Endothelial cell of umbilical vein (primary cell): ENCODE results near the gene EBPL. TPM values are rescaled to one million over a fixed set of nuclear protein-coding genes. Genes with fewer than 3 reads are reported as not detected.
A peak's percentile ranks its signal among the peaks of the same experiment; 100 is the strongest.

Experiments used
- BruUV-seq: library from RNA; stranded (reverse); fragments of 400-500 nt; replicated peaks from 2 replicates; lab custom pipeline; 2021; lab: Mats Ljungman, UMichigan
- CTCF ChIA-PET: fragments of 300-600, 350-600 bp; sonication (Branson Sonifier 250); formaldehyde crosslinking; loops from one replicate; lab custom pipeline; 2021; ENCODE audit warnings: antibody characterized with exemption, inconsistent platforms; lab: Charles Lee
- POLR2A ChIA-PET: fragments of 300-600, 350-600 bp; sonication (Branson Sonifier 250); formaldehyde crosslinking; loops from one replicate; lab custom pipeline; 2021; ENCODE audit warnings: antibody characterized with exemption, inconsistent platforms; lab: Charles Lee
- DNase-seq: peaks from one replicate; pipeline ENCODE4 v3.0.0-alpha.2; 2011; ENCODE audit warnings: low read depth, low spot score
- FAIRE-seq: peaks from 2 replicates; lab custom pipeline; 2011; peaks lifted over from hg19 to GRCh38; lab: Jason Lieb, UNC
- H2AFZ ChIP-seq: 2 replicates; pipeline ENCODE4 v1.6.0; 2012; ENCODE audit warnings: low read depth, low read length, control low read depth, inconsistent platforms
- H3K27ac ChIP-seq: 2 replicates; pipeline ENCODE4 v1.5.1; 2011; ENCODE audit warnings: low read depth, mild to moderate bottlenecking, control low read depth, low read length, moderate library complexity; ENCODE audit not compliant: insufficient read depth
- H3K27me3 ChIP-seq, 2 experiments: 2 replicates each; pipeline versions ENCODE4 v1.6.0 to v1.6.1; 2011; ENCODE audit warnings: low read length in 2 of 2, mixed read lengths in 1 of 2; ENCODE audit not compliant: control insufficient read depth in 2 of 2, insufficient read depth in 2 of 2
- H3K36me3 ChIP-seq, 2 experiments: 2 replicates in 1 of 2; 3 replicates in 1 of 2; pipeline ENCODE4 v1.5.1; 2011; ENCODE audit warnings: low read length in 2 of 2, mild to moderate bottlenecking in 1 of 2, moderate library complexity in 1 of 2; ENCODE audit not compliant: control insufficient read depth in 2 of 2, insufficient read depth in 2 of 2; ENCODE audit errors: extremely low read depth in 1 of 2
- H3K4me1 ChIP-seq: 3 replicates; pipeline ENCODE4 v1.5.1; 2011; ENCODE audit warnings: mild to moderate bottlenecking, low read length; ENCODE audit not compliant: control insufficient read depth, insufficient read depth; ENCODE audit errors: extremely low read depth
- H3K4me2 ChIP-seq: 2 replicates; pipeline ENCODE4 v1.6.1; 2011; ENCODE audit warnings: low read length, control low read depth, mixed read lengths; ENCODE audit not compliant: insufficient read depth
- H3K4me3 ChIP-seq, 3 experiments: fragments of 200-600 bp in 1 of 3; sonication (generic), shearing (Covaris generic) in 1 of 3; replicated peaks in 1 of 3; 2 replicates each; pipeline ENCODE4 v1.5.1; 2011 to 2016; ENCODE audit warnings: control low read depth in 3 of 3, low read length in 3 of 3, mild to moderate bottlenecking in 2 of 3, inconsistent platforms in 1 of 3, low read depth in 1 of 3, moderate library complexity in 1 of 3; ENCODE audit not compliant: insufficient read depth in 1 of 3
- H3K79me2 ChIP-seq: 2 replicates; pipeline ENCODE4 v1.6.0; 2012; ENCODE audit warnings: low read length, inconsistent platforms; ENCODE audit not compliant: control insufficient read depth, insufficient read depth
- H3K9ac ChIP-seq: replicated peaks from 2 replicates; pipeline ENCODE3; 2011; ENCODE audit warnings: low read length, control low read depth; ENCODE audit not compliant: insufficient read depth; ENCODE audit errors: extremely low read depth
- H3K9me1 ChIP-seq: replicated peaks from 3 replicates; pipeline ENCODE4 v1.6.0; 2011; ENCODE audit warnings: mild to moderate bottlenecking, low read length; ENCODE audit not compliant: control insufficient read depth, insufficient read depth; ENCODE audit errors: extremely low read depth
- H3K9me3 ChIP-seq: replicated peaks from 2 replicates; pipeline ENCODE4 v1.5.1; 2012; ENCODE audit warnings: low read length, inconsistent platforms; ENCODE audit not compliant: control insufficient read depth, insufficient read depth
- H4K20me1 ChIP-seq: replicated peaks from 2 replicates; pipeline ENCODE3; 2011; ENCODE audit warnings: mild to moderate bottlenecking, low read length; ENCODE audit not compliant: control insufficient read depth, insufficient read depth; ENCODE audit errors: extremely low read depth
- EZH2 ChIP-seq: IDR thresholded peaks from 2 replicates; pipeline ENCODE4 v1.6.1; 2012; ENCODE audit warnings: borderline replicate concordance, low read depth, mild to moderate bottlenecking, moderate library complexity, low read length, inconsistent platforms; ENCODE audit not compliant: severe bottlenecking
- FOS ChIP-seq: IDR thresholded peaks from 2 replicates; pipeline ENCODE4 v1.6.1; 2011; ENCODE audit warnings: mild to moderate bottlenecking, low read length, moderate library complexity, borderline replicate concordance; ENCODE audit not compliant: insufficient read depth
- GATA2 ChIP-seq: IDR thresholded peaks from 2 replicates; pipeline ENCODE4 v1.7.0; 2011; ENCODE audit warnings: low read depth, mild to moderate bottlenecking, moderate library complexity, mixed read lengths, low read length; ENCODE audit not compliant: insufficient read length, insufficient read depth
- JUN ChIP-seq: IDR thresholded peaks from 2 replicates; pipeline ENCODE4 v1.6.1; 2011; ENCODE audit warnings: borderline replicate concordance, low read depth; ENCODE audit not compliant: insufficient read length, insufficient read depth
- MYC ChIP-seq: IDR thresholded peaks from one replicate; pipeline ENCODE4 v1.6.1; 2011; ENCODE audit warnings: mild to moderate bottlenecking, low read depth, low read length
- POLR2A ChIP-seq: IDR thresholded peaks from 2 replicates; pipeline ENCODE4 v1.6.1; 2012; ENCODE audit warnings: low read depth, mild to moderate bottlenecking, control low read depth, low read length
- POLR2AphosphoS5 ChIP-seq: IDR thresholded peaks from 2 replicates; pipeline ENCODE4 v1.6.1; 2012; ENCODE audit warnings: low read depth, mild to moderate bottlenecking, control low read depth, low read length, moderate library complexity; ENCODE audit not compliant: insufficient read depth
- dilution Hi-C: fragments of 300-500 bp; cut with MboI; formaldehyde crosslinking; loops from one replicate; pipeline ENCODE4 v1.15.0; 2019; ENCODE audit warnings: low sequenced_read_pairs; ENCODE audit not compliant: extremely low pct_ligation_motif_present
- intact Hi-C: fragments of 100-400 bp; cut with micrococcal nuclease; formaldehyde crosslinking; loops from one replicate; pipeline ENCODE4 v1.10.0; 2022
- polyA plus RNA-seq, 4 experiments: library from polyadenylated mRNA; depleted of rRNA in 3 of 4; stranded (reverse) in 3 of 4; unstranded in 1 of 4; fragments of >200 nt; gene quantifications; 2 replicates each; pipeline versions ENCODE4 v1.2.1 to v1.2.3, GENCODE V29; 2011 to 2012; ENCODE audit warnings: missing spikeins in 1 of 4
- total RNA-seq: library from RNA; stranded (reverse); gene quantifications from 2 replicates; pipeline ENCODE4 v1.2.3, GENCODE V29; 2021
- TF ChIP-seq, protein P1 (sequence below), 2 donors: IDR thresholded peaks; 1 replicate in 1 of 2; 2 replicates in 1 of 2; pipeline ENCODE4 v1.5.1; 2011; ENCODE audit warnings: low read length in 2 of 2, mild to moderate bottlenecking in 2 of 2, moderate library complexity in 2 of 2, control low read depth in 1 of 2, inconsistent platforms in 1 of 2, low read depth in 1 of 2; ENCODE audit not compliant: insufficient read depth in 1 of 2; ENCODE audit errors: extremely low read depth in 1 of 2
- TF ChIP-seq, protein P2 (sequence below): IDR thresholded peaks from 2 replicates; pipeline ENCODE4 v1.6.1; 2011; ENCODE audit not compliant: insufficient read depth, insufficient read length

The EBPL gene
- total and polyA plus RNA-seq, 2 donors (not counting 3 experiments of a cell fraction or from before 2014, with no cell fraction given): 75.5 to 159 TPM

DNA sequence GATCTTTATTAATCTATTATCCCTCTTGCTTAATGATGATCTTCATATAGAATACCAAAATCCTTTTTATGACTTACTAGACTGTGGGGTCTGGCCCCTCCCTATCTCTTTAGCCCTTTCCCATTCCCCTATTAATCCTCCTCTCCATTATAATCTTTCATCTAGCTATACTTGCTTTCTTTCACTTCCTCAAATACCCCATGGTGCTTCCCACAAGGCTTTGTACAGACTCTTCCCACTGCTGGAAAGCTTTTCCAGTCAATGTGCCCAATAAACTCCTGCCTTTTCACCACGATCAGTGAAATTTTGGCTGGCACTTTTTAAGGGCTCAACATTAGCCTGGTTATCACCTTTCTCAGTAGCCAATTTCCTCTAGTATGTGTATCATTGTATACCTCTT, 3.2 kb upstream of the EBPL start:
- DNase-seq: no peak
- no peak for FAIRE-seq
- Histone ChIP-seq H3K27ac (no peak overlapping the region), H4K20me1 (no peaks in the 10 kb centered on the region), H3K4me3 (no peak overlapping the region), H3K27me3 (no peaks in the 10 kb centered on the region), H3K4me1 (peaks cover 18% of the 10 kb centered on the region), H3K4me2 (no peak overlapping the region), H3K79me2 (peaks cover 14% of the 10 kb centered on the region), H3K9ac (no peak overlapping the region), H2AFZ (no peak overlapping the region), H3K9me3 (no peaks in the 10 kb centered on the region), H3K36me3 (no peaks in the 10 kb centered on the region), H3K9me1 (no peaks in the 10 kb centered on the region)
- dilution Hi-C loops (no loop called here), intact Hi-C loops (no loop called here)
- ChIA-PET CTCF (no interaction called here), POLR2A (no interaction called here)
- no TSS peak for BruUV-seq
- TF ChIP-seq, protein P1, sequence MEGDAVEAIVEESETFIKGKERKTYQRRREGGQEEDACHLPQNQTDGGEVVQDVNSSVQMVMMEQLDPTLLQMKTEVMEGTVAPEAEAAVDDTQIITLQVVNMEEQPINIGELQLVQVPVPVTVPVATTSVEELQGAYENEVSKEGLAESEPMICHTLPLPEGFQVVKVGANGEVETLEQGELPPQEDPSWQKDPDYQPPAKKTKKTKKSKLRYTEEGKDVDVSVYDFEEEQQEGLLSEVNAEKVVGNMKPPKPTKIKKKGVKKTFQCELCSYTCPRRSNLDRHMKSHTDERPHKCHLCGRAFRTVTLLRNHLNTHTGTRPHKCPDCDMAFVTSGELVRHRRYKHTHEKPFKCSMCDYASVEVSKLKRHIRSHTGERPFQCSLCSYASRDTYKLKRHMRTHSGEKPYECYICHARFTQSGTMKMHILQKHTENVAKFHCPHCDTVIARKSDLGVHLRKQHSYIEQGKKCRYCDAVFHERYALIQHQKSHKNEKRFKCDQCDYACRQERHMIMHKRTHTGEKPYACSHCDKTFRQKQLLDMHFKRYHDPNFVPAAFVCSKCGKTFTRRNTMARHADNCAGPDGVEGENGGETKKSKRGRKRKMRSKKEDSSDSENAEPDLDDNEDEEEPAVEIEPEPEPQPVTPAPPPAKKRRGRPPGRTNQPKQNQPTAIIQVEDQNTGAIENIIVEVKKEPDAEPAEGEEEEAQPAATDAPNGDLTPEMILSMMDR (IDR thresholded peaks at IDR 0.05; ENCODE audit: extremely low read depth in 1 of 2, insufficient read depth in 1 of 2, low read depth in 1 of 2, low read length in 2 of 2): no peak
- TF ChIP-seq FOS: no peak

DNA sequence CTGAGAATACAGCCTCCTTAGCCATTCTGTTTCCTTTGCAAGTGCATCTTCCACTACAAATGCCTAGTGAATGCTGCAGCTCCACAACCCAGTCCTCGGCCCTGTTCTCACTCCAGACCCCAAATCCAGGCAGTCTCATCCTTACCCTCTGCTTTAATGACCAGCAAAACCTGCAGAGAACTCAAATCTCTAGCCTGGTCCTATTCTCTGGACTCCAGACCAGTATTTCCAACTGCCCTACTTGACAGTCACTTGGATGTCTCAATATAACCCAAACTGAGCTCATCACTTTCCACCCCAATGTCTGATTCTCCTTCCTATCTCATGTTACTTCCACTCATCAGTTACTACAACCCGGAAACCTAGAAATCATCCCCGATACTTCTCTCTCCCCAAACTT, 2.6 kb upstream of the EBPL start:
- peaks cover 16% of the 10 kb centered on the region for H3K4me1 ChIP-seq
- no peaks in the 10 kb centered on the region for H3K9me1 ChIP-seq
- intact Hi-C loops (no loop called here), dilution Hi-C loops (no loop called here)
- no peak overlapping the region for H3K9ac ChIP-seq
- no peak overlapping the region for H2AFZ ChIP-seq
- CTCF ChIA-PET: interaction anchor here (1.4 kb wide), 1 partner anchor 18 kb away, joined by 4 read pairs; no protein-coding TSS in a partner anchor
- H3K79me2 ChIP-seq: peaks cover 19% of the 10 kb centered on the region
- BruUV-seq: no TSS peak
- no peaks in the 10 kb centered on the region for H4K20me1 ChIP-seq
- POLR2A ChIA-PET: no interaction called here
- DNase-seq (no peak), FAIRE-seq (no peak)
- H3K36me3 ChIP-seq: no peaks in the 10 kb centered on the region
- peak overlapping the region; percentile 55 for H3K27ac ChIP-seq
- TF ChIP-seq EZH2 (no peak), JUN (no peak), POLR2A (no peak), GATA2 (no peak), MYC (no peak), POLR2AphosphoS5 (no peak), FOS (no peak)
- TF ChIP-seq, protein P2, sequence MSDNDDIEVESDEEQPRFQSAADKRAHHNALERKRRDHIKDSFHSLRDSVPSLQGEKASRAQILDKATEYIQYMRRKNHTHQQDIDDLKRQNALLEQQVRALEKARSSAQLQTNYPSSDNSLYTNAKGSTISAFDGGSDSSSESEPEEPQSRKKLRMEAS: no peak
- TF ChIP-seq, protein P1 (IDR thresholded peaks at IDR 0.05; ENCODE audit: extremely low read depth in 1 of 2, insufficient read depth in 1 of 2, low read depth in 1 of 2, low read length in 2 of 2): no peak
- no peaks in the 10 kb centered on the region for H3K27me3 ChIP-seq
- no peak overlapping the region for H3K4me2 ChIP-seq
- no peaks in the 10 kb centered on the region for H3K9me3 ChIP-seq
- no peak overlapping the region for H3K4me3 ChIP-seq
